HL-60/S4 treated with phorbol 12-myristate 13-acetate at 8.2 ng/mL for 4 days and 3 days (cell line): ENCODE measurements around the gene CCDC148.
"Not testable (repeated sequence)": the region's sequence is repeated elsewhere in the genome, so short reads cannot be mapped to it uniquely, and the experiment has no call there.

Experiments used
- in situ Hi-C: fragments of 300-500 bp; cut with MboI; formaldehyde crosslinking; loops from 2 replicates; pipeline ENCODE4 v1.15.0; 2022; ENCODE audit warnings: low sequenced_read_pairs

Gene CCDC148

DNA sequence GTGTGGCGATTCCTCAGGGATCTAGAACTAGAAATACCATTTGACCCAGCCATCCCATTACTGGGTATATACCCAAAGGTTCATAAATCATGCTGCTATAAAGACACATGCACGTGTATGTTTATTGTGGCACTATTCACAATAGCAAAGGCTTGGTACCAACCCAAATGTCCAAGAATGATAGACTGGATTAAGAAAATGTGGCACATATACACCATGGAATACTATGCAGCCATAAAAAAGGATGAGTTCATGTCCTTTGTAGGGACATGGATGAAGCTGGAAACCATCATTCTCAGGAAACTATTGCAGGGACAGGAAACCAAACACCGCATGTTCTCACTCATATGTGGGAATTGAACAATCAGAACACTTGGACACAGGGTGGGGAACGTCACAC lies 17.5 kb downstream of the CCDC148 start:
- in situ Hi-C loops, result not testable (repeated sequence)

DNA sequence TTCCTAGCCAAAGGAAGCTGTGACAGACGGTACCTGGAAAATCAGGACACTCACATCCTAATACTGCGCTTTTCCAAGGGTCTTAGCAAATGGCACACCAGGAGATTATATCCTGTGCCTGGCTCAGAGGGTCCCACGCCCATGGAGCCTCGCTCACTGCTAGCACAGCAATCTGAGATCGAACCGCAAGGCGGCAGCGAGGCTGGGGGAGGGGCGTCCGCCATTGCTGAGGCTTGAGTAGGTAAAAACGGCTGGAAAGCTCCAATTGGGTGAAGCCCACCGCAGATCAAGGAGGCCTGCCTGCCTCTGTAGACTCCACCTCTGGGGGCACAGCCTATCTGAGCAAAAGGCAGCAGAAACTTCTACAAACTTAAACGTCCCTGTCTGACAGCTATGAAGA lies 22.8 kb downstream of the CCDC148 start:
- in situ Hi-C loops, result not testable (repeated sequence)

DNA sequence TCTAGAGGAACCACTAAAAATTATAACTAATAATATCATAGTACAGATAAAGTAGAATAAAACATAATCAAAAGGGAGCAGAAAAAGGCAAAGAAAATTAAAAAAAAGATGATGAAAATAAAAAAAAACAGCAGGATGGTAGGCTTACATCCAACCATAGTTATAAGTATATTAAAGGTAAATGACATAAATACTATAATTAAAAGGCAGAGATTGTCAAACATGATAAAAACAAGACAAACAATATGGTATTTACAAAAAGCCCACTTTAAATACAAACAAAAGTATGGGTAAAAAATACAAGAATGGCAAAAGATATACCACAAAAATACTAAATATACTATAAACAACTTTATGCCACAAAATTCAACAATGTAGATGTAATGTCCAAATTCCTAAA lies 24.4 kb downstream of the CCDC148 start:
- in situ Hi-C loops, result no loop called here

DNA sequence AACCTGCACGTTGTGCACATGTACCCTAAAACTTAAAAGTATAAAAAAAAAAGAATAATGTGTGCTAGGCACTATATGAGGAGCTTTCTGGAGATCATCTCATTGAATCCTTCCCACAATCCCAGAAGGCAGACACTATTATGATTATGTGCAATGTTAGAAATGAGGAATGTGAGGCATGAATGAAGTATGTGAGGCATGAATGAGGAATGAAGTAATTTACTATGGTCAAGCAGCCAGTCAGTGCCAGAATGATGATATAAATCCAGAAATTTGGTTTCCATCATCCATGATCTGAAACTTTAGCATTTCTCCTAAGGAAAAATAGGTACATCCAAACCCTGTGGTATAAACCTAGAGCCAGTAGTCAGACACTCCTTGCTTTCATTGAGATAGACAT lies 42.0 kb downstream of the CCDC148 start:
- in situ Hi-C loops, result no loop called here

DNA sequence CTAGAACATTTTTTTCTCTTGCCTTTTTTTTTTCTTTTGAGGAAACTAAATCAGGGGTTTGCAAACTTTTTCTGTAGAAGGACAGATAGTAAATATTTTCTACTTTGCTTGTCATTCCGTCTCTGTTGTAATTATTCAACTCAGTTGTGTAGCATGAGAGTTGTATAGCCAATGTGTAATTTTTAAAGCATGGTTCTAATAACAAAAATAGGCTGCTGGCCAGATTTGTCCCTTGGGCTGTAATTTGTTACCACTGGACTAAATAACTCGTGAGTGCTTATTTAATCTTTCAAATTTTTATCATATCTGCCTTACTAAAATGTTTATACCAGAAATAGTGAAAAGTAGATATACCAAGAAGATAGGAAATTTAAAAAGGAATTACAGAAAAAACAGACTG lies 43.0 kb downstream of the CCDC148 start:
- in situ Hi-C loops, result no loop called here

DNA sequence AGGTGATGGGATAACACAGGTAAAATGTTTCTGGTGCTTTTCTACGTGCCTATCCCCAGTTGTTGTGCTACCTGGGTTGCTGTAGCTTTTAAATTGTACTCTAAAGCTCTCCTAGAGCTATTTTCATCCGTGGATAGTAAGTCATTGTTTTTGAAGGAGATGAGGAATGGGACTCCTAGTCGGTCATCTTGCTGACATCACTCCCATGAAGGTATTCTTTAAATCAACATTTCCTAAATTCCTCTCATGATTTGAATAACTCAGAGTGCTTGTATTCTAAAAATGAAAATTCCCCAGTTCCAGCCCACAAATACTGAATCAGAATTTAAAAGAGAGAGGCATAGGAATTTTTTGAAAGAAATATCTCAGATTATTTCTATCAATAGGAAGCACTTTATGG lies 44.3 kb downstream of the CCDC148 start:
- in situ Hi-C loops, result no loop called here

DNA sequence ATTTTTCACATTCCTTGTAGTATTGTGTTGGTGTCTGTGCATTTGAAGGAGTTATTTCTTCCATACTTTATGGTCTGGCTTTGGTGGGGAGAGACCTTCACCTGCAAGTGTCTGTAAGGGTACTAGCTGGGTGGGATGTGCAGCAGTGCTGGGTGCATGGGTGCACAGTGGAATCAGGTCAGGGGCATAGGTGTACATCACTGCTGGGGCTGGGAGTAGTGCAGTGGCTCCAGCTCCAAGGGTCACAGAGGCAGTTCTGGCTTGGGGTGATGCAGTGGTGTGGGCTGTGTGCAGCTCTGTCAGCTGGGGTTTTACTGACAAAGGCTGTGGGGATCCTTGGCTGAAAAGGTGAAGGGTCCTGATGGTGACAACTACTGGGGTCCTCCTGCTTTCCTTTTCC lies 44.8 kb downstream of the CCDC148 start:
- in situ Hi-C loops, result no loop called here

DNA sequence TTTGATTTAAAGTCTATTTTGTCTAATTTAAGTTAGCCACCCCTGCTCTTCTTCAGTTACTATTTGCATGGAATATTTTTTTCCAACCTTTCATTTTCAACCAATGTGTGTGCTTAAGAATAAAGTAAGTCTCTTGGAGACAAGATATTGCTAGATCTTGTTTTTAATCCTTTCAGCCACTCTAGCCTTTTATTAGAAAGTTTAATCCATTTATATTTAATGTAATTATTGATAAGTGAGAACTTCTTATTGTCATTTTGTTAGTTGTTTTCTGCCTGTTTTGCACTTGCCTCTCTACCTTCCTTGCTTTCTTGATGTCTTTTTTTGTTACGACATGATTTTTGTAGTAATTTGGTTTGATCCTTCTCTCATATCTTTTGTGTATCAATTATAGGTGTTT lies 46.4 kb downstream of the CCDC148 start:
- in situ Hi-C loops, result no loop called here

DNA sequence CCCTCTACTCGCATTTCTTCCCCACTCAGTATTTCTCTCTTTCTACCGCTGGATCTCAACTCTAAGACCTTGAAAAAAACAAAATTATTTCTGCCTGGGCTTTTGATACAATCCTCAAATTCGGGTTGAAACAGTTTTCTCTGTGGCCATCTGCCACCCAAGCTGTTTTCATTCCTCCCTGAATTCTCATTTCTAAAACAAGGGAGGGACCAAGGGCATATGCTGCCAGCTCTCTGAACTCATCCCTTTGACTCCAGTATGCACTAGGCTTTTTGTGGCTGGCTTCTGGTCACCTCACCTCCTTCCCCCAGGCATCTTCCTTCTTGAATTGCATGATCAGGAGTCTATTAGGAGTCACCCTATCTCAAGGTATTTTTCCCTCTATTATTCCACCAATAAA lies 49.5 kb downstream of the CCDC148 start:
- in situ Hi-C loops, result no loop called here

DNA sequence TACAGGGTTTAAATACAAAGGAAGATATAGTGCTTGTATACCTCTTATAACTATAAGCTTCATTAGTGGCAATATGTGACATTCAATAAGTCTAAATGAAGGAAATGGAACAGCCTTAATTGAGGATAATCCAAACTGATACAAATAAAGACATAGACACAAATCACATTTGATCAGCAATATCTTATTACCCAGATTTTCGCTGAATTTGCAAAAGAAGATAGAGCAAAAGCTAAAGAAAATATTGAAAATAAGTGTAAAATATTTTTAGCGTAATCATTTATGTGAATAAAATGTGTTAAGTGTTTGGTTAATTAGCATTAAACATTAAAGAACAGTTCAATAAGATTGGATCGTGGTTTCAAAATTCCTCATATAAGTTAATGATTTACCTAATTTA lies 51.2 kb downstream of the CCDC148 start:
- in situ Hi-C loops, result no loop called here

DNA sequence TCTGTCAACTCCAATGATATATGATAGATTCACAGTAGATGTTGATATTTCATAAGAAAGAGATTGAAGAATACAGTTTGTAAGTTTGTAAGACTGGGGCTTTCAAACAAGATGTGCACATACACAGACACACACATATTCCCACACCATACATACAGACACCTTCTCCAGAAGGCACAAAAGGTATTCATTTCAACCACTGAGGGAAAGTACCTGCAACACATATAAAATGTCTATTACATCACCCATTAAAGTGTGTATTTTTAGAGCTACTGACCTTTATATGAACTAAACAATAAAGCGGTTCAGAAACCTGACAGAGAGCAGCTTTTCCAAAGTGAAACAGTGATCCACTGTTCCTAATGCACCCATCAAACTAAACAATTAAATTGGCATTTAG lies 53.3 kb downstream of the CCDC148 start:
- in situ Hi-C loops, result no loop called here

DNA sequence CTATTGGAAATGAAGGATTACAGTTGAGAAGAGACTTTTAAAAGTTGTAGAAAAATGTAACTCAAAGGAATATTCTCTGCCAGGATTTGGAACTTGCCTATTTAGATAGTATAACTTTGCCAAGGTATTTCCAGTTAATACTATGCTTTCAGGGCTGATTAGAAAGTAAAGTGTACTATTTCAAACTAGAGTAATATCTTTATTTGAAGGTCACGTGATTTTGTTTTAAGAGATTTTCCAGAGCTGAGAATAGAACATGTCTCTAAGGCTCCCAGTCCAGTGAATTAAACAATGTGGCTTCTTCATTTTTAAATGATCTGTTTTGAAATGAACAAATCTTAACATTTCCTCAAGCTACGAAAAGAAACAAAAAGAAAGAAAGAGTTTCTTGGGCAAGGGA lies 53.9 kb downstream of the CCDC148 start:
- in situ Hi-C loops, result no loop called here

DNA sequence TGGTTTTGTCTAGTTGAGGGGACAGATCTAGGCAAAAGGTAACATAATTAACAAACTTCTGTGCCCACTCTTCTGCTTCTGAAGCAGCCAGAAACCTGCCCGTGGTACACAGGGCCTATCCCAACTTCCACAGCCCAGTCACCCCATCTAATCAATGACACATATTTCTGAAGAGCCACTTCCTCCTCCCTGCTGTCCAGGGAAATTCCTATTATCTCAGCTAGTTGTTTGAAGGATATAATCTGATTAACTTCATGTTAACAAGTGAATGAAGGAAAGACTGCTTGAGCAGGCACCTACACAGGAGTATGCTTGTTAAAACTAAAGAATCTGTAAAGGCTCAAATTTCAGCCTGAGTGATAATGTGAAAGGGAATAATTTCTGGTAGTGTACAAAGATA lies 61.4 kb downstream of the CCDC148 start:
- in situ Hi-C loops, result no loop called here

DNA sequence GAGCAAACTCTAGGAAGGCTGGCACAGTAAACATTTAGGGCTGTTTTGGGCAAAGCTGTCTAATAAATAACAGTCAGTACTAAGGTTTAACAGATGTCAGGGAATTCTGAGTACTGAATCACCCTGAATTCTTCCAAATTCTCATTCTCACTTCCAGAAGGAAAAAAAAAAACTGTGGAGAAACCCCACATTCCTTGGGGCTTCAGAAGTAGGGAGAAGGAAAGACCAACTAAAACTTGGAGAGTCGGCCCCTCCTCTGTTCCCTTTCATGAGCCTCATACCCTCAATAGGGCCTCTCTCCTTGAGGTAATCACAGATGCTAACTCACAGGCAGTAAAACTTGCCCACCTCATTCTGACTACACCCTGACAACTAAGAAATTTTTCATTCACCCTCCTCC lies 62.1 kb downstream of the CCDC148 start:
- in situ Hi-C loops, result no loop called here

DNA sequence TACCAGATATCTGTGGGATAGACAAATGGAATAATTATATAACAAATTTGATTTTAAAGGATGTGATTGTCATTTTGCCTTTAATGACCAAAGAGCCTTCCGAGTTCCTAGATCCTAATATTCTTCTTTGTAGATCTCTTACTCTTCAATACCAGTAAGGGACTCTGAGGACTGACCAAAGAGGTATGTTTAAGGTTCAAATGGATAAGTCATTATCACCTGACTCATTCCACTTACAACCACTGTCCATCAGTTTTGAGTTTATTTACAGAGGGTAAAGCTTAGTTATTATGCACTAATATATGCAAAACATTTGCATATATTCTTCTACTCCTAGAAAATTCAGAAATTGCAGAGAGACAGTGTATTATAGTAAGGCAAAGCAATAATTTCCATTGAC lies 62.7 kb downstream of the CCDC148 start:
- in situ Hi-C loops, result no loop called here

DNA sequence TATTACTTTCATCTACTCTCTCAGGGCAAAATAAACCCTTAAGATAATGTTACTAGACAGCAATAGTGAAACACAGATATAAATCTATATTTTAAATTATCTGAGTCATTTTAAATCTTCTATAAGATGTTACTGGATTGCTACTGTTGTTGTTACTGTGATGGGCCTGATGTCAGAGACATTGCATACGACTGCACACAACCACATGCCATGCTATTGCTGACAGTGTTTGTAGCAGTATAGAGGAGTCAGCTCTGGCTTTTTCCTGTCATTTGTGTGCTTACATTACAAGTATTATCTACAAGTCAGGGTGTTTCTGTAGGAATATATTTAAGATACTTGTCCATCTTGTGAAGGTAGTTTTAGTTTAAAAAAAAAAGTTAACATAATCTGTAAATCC lies 63.9 kb downstream of the CCDC148 start:
- in situ Hi-C loops, result no loop called here

DNA sequence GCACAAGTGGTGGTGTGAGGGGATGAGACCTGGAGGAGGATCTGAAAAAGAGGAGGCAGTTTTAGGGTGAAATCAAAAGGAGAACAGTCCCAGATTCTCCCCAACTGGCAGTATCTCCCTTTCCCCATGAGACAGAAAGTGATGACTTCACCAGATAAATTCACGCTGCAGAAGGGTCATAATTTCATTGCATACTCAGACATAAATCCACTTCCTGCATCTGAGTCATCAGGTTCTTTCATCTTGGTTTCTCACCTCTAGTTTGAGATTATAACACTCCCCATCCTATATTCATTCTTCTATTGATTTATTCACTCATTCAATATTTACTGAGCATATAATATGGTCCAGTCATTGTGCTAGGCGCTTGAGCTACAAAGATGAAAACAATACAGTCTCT lies 64.7 kb downstream of the CCDC148 start:
- in situ Hi-C loops, result no loop called here

DNA sequence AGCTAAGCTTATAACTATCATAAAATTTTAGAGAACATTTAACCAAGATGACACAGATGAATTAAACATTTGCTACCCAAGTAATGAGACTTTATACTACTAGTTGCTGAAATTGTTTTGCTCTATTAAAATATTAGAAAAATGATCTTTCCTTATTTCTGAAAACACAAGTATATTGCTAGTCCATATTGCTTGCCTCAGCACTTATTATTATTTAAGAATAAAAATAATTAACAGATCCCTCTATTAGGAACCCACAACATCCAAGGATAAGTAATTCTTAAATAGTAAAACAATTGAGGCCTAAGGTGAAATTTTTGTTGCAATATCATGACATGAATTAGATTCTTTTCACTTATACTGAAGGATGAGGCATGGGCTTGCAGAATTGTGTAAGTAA lies 65.2 kb downstream of the CCDC148 start:
- in situ Hi-C loops, result no loop called here

DNA sequence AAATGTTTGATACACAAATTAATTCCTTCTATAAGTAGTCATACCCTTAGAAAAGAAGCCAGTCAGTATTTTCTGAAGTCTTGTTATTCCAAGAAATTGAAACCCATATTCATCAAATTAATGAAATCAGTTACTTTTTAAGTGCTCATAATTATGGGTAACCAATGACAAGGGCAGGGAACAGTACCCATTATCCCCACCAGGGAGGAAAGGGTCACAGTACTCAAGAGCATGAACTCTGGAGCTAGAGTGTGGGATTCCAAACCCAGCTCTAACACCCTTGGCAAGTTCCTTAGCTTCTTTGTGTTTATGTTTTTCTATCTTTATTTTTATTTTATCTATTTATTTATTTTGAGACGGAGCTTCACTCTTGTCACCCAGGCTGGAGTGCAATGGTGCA lies 68.4 kb downstream of the CCDC148 start:
- in situ Hi-C loops, result no loop called here

DNA sequence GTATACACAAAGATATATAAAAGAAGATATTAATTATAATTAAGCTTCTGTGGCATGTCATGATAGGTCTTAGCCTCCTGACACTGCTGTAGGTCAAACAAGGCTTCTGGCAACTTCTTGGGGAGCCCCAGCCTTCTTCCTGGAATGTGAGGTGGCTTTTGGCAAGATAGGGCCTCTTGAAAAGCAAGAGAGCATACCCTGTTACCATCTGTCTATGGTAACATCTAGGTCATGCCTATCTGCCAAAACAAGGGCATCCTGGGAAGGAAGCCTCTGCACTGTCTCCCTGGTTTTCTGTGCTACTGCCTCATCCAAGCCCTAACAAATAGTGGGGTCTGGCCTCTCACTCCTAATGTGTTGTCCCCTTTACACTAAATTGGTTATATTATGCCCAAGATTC lies 70.9 kb downstream of the CCDC148 start:
- in situ Hi-C loops, result no loop called here

DNA sequence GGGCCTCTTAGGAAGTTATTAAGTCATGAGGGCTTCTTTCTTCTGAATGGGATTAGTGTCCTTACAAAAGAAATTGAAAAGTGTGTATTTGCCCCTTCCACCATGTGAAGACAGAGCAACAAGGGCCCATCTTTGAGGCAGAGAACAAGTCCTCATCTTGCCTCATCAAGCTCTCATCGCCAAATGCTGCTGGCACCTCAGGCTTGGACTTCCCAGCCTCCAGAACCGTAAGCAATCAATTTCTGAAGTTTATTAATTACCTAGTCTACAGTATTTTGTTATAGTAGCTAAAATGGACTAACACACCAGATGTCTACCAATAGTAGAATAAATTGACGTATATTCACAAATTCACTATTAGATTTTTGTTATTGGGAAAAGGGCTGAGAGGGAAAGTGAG lies 74.6 kb downstream of the CCDC148 start:
- in situ Hi-C loops, result no loop called here

DNA sequence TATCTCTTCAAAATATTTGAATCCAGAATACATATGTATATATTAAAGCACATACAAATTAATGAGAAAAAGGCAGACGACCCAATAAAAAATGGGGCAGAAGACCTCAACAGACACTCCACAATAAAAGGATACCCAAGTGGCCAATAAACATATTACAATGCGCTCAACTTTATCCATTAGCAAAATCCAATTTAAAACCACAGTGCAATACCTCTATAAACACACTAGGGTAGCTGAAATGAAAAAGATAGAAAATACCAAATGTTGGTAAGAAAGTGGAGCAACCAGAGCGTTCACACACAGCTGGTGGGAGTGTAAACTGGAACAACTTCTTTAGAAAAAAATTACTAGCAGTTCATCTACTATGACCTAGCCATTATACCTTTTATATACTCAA lies 75.3 kb downstream of the CCDC148 start:
- in situ Hi-C loops, result no loop called here

DNA sequence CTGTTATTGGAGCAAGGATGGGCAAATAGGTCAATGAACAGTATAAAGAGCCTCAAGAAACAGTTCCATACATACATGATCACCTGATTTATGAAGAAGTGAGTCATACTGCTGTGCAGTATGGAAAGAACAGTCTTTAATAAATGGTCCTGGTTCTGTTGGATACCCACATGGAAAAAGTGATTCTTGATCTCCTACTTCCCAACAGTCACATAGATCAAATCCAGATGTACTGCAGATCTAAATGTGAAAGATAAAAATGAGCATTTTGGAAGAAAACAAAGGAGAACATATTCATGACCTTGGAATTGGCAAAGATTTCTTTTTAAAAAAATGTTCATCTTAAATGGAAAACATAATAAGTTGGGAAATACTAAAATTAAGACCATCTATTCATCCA lies 75.8 kb downstream of the CCDC148 start:
- in situ Hi-C loops, result no loop called here

DNA sequence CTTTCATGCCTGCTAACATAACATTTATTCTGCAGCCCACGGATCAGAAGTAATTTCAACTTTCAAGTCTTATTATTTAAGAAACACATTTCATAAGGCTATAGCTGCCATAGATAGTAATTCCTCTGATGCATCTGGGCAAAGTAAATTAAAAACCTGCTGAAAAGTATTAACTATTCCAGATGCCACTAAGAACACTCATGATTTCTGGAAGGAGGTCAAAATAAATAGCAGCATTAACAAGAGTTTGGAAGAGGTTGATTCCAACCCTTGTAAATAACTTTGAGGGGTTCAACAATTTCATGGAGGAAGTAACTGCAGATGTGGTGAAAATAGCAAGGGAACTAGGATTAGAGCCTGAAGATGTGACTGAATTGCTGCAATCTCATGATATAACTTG lies 77.6 kb downstream of the CCDC148 start:
- in situ Hi-C loops, result no loop called here
